ENCODE data around the gene ULBP2.
"Not testable (repeated sequence)": the region's sequence is repeated elsewhere in the genome, so short reads cannot be mapped to it uniquely, and the experiment has no call there.

ULBP2 gene

GRCh38 chr6:149909701-149910470, 31.9 kb upstream of the ULBP2 start:
- DNase-seq: no peak

- no peak for DNase-seq
Observed at GRCh38 chr6:149910721-149911151, 31.1 kb upstream of the ULBP2 start.

DNA sequence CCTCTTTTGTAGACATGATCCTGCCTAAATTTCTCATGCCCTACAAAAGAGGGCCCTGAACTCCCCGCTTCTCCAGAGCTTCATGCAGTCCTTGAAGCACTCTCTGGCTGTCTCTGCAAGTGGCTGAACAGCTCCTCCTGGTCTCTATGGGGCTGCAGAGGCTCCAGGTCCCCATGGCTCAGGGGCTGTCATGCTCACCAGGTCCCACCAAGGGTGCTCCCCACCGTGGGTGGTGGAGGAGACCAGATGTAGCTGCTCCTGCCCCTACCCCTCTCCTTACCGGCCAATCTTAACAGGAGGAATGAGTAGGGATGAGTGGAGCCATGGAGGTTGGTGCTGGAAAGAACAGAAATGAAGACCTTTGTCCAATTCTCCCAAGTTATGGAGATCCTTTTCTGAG, 29.1 kb upstream of the ULBP2 start:
- not testable (repeated sequence) for DNase-seq

DNA sequence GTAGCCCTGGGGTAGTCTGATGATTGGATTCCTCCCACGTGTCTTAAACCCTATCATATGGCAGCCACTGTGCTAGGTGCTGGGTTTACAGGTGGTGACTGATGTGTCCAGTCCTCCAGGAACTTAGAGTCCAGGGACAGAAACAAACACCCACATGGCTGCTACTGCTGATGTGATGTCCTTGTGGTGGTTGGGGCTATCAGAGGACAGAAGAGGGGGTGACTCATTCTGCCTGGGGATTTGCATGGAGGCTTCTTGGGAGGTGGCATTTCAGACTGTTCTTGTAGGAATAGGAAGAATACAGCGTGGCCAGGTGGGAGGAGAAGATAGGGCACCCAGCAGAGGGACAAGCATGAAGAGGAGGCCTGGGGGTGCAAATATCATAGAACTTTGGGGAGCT, 28.7 kb upstream of the ULBP2 start:
- DNase-seq: no peak

DNA sequence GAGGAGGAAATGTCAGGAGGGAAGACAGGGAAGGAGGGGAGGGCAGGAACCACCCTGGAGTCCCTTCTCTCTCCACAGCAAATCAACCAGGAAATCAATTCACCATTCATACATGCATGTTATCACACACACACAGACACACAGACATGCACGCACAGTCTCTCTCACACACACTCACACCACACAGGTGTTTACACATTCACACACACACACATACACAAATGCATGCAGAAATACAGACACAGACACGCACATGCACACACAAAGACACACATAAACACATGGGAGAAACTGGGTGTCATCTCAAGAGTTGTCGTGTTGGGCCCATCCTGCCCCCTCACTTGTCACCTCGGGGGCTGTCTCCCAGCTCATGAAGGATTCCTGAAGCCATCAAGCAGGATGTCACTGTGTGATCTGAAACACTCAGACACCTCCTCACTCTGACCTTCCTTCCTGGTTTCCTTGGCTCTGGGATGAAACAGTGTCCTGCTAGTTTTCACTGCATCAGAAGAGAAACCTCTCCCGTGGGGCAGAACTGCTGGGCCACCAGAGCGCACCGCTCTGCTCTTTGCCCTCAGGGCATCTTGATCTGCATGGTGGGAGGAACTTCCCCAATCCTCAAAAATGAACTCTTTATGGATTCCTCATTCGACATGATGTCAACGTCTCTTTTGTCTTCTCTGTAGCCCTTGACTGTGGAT, 28.1 kb upstream of the ULBP2 start:
- DNase-seq: no peak

DNA sequence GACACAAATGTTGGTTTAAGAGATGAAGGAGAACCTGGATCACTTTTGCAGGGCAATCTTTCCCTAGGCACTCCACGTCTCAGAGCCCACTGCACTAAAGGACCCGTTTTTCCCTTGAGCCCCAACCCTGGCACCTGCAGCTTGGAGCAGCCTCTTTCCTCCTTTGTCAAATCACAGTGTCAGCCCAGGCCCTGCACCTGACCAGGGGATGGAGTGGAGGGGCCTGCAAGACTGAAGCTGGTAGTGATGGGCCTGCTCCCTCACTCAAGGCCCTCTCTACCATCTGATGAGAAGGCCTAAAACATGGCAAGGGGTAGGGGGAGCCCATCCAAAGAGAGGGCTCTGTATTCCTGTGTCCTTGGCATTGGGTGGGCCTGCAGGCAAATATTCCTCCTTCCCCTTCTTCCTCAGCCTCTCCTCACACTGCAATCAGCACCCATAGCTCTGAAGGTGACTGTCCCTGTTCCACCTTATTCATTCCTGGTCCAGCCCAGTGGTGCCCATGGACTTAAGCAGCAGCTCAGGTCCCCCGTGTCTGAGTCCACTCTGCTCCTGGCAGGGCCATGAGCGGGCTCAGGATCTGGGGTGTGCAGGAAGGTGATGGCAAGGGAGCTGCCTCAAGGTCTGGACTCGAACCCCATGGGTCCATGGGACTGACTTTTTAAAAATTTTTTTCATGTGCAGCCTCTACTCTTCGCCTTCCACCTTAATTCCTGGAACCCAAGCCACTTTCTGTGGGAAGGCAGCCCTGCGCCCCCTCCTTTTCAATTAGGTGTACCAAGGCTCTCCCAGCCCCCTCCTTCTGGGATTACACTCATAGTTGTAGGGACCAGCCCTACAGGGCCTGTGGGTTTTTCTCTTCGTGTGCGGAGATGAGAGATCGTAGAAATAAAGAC, 25.6 kb upstream of the ULBP2 start:
- DNase-seq: no peak

DNA sequence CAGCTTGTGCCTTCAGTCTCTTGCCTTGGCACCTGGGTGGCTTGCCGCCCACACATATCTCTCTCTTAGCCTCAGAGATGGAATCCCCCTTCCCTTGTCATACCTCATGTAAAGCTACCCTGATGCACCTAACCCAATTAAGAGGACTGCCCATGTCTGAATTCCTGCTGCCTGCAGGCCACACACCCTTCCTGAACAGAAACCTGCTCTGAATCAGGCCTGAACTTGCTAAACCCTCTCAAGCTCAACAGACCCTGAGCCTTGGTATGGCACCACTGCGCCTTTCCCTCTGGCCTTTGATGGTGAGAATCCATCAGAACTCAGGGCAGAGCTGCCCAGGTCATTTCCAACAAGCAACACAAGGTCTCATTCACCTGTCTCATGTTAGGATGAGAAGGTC, 24.1 kb upstream of the ULBP2 start:
- DNase-seq: no peak

DNA sequence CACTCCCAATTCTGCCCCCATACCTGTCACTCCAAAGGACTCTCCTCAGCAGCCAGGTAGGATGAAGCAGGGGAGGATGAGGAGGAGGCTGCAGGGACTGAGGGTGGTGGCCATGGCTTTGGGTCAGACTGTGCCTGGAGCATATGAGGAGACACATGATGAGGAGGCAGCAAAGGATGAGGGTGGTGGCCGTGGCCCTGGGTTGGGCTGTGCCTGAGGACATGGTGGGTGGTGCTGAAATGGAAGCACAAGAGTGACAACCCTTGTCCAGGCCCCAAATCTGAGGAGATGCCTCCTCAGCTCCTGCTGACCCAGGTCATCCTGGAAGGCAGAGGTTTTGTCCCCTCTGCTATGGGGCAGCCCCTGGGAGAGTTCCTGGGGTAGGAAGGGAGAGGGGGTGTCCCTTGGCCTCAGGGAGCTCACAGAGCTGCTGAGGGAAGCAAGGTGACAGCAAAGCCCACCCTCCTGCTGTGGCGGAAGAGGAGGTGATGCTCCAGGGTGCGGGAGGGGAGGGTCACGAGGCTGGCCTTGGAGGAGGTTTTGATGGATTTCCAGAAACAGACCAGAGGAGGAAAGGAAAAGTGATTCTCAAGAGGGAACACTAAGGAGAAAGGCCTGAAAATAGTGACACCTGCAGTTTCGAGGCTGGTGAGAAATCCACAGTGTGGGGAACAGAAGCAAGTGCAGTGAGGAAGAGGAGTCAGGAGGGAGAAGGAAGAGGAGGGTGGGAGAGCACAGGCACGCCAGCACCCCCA, 23.5 kb upstream of the ULBP2 start:
- DNase-seq: no peak

DNA sequence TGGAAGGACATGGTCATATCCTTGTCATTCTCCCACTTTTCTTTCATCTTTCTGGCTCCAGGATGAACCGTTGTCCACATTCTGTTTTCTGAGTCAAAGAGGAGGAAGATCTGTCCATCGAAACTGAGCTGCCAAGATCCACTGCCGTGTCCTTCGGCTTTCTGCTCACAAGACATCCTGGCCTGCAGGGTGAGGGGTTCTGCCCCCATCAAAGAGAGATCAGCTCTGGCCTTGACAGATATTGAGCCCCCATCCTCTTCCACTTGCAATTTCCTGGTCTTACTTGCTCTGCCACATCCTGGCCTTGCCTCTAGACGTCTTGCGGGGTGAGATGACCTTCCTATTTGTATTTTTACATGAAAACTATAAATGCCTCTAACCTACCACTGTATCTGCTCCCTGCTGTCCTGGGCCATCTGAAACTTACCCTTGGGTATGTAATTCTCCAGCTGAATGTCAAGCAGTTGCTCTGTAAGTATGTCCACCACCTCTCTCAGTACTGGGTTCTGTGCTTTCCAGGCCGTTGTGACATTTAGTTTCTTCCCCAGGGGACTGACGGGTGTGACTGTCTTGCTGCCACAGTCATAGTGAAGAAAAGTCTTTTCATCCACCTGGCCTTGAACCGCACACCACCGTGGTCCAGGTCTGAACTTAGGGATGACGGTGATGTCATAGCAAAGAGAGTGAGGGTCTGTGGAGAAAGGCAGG, 22.5 kb upstream of the ULBP2 start:
- not testable (repeated sequence) for DNase-seq

GRCh38 chr6:149919834-149920225, 22.0 kb upstream of the ULBP2 start:
- no peak for DNase-seq

DNA sequence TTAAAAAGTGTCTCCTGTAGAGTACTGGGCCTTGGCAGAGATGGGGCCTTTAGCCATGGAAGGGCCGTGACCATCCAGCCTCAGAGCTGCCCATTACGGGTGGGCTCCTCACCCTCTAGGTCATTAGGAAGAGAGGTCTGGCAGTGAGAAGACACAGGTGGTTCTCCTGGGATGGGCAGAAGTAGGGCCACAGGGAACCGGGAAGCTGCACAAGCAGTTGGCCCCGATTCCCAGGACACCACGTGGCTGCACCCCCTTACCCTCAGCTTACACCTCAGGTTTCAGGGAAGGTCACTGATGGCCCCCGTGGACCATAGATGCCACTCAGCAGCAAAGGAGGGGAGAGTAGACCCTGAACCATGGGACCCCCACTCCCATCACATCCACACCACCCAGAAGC, 20.5 kb upstream of the ULBP2 start:
- DNase-seq: no peak

DNA sequence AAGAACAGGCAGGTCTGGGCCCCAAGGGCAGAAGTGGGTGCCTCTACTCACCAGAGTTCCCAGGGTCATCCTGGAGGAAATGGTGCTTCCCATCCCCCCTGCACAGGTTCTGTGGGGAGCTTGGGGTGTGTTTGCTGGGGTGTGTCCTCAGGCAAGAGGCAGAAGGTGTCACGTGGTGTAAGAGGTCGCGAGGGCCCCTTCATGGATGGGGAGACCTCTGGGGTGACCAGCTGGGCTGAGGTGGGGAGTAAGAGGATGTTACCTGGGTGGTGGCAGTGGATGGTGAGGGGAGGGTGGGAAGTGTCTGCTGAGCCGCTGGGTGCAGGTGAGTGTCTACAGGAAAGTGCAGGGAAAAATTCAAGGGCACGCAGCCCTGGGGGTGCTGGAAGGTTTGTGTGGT, 19.7 kb upstream of the ULBP2 start:
- not testable (repeated sequence) for DNase-seq

GRCh38 chr6:149922642-149923326, 19.0 kb upstream of the ULBP2 start, which contains the start of gene RAET1G:
RAET1G (minus strand) TSS chr6:149923121; CDS start chr6:149923010, 111 bp downstream.
- peak; percentile 81 to 84 for DNase-seq

- DNase-seq: no peak
Observed at GRCh38 chr6:149923327-149923986, 18.4 kb upstream of the ULBP2 start.

- DNase-seq: no peak
Observed at GRCh38 chr6:149924206-149924932, 17.4 kb upstream of the ULBP2 start.

- no peak for DNase-seq
Observed at GRCh38 chr6:149924933-149925252, 16.9 kb upstream of the ULBP2 start.

DNA sequence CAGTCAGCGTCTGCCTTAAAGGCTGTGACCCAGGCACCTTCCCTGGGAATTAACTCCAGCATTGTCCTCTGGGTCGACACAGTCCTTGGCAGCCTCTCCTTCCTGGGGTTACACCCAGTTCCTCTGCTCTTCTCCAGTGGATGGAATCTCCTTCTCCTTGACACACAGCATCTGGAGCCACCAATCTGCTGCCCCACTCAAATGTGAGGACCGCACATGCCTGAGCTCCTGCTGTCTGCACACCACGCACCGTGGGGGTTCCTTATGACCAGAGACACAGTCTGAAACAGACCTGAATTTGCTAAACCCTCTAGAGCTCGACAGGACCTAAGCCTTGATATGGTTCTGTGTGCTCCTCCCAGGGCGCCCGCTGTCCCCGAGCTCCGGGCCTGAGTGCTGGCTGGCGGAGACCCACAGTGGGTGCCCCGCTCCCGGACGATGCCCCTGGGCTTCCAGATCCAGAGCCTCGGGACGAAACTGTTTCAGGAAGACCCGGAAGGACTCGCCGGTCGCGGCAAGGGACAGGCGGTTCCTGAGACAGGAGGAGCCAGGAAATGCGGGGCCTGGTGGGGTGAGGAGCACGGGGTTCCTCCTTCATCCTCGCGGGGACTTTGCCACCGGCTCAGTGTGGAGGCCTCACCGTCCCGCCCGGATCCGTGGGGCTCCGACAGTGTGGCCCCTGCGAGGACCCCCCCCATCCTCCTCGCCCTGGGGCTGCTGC, 16.4 kb upstream of the ULBP2 start:
- no peak for DNase-seq

- peak; percentile 74 to 76 for DNase-seq
Observed at GRCh38 chr6:149925974-149926777, 15.6 kb upstream of the ULBP2 start.

DNA sequence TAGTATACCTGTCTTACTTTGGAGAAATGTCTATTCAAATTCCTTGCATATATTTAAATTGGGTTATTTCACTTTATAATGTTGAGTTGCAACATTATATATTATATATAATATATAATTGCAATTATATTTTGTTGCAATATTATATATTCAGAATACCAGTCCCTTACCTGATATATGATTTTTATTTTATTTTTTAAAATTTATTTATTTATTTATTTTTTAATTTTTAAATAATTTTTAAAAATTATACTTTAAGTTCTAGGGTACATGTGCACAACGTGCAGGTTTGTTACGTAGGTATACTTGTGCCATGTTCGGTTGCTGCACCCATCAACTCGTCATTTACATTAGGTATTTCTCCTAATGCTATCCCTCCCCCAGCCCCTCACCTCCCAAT, 14.8 kb upstream of the ULBP2 start:
- DNase-seq: not testable (repeated sequence)
